ENCODE data around the gene METRNL.

DNA sequence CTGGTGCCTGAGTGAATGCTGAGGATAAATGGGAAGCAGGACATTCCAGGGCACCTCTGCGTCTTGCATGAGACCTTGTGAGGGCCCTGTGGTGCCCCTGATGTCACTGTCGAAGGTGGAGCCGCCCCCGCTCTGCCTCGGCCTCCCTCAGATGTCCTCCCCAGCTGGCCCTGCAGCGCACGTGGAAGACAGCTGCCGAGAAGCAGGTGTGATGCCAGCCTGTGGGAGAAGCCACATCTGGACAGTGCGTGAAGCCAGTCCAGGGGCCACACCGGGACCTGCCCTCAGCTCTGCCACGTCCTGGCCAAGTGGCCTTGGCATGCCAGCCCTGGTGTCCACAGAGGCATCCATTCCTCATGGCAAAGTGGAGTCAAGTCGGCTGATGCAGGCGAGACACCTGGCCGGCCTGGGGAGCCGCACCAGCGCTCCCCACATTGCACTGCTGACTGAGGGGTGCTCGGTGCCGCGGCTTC lies 21.6 kb upstream of the METRNL start:
- TF ChIP-seq, protein P1, sequence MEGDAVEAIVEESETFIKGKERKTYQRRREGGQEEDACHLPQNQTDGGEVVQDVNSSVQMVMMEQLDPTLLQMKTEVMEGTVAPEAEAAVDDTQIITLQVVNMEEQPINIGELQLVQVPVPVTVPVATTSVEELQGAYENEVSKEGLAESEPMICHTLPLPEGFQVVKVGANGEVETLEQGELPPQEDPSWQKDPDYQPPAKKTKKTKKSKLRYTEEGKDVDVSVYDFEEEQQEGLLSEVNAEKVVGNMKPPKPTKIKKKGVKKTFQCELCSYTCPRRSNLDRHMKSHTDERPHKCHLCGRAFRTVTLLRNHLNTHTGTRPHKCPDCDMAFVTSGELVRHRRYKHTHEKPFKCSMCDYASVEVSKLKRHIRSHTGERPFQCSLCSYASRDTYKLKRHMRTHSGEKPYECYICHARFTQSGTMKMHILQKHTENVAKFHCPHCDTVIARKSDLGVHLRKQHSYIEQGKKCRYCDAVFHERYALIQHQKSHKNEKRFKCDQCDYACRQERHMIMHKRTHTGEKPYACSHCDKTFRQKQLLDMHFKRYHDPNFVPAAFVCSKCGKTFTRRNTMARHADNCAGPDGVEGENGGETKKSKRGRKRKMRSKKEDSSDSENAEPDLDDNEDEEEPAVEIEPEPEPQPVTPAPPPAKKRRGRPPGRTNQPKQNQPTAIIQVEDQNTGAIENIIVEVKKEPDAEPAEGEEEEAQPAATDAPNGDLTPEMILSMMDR (IDR thresholded peaks at IDR 0.05): no peak
- no peak for TF ChIP-seq POLR2A (IDR thresholded peaks at IDR 0.05)

Measured in uterus (tissue), 2 donors.